B cell (primary cell): ENCODE data around the gene FFAR2. TPM values are rescaled to one million over a fixed set of nuclear protein-coding genes. Genes with fewer than 3 reads are reported as not detected.

Source experiments
- ATAC-seq: fragments of 200-7000 bp; cut with Tn5 transposase; one replicate; pipeline ENCODE4 v1.10.0; 2021; ENCODE audit warnings: low read depth, mild to moderate bottlenecking, moderate number of reproducible peaks, moderate library complexity
- CTCF ChIA-PET: fragments of 350-600 bp; sonication (Branson Sonifier 250); formaldehyde crosslinking; loops from one replicate; lab custom pipeline; 2021; ENCODE audit warnings: antibody characterized with exemption, inconsistent platforms; lab: Charles Lee
- POLR2A ChIA-PET: fragments of 350-600 bp; sonication (Branson Sonifier 250); formaldehyde crosslinking; loops from one replicate; lab custom pipeline; 2021; ENCODE audit warnings: antibody characterized with exemption; lab: Charles Lee
- DNase-seq: peaks from one replicate; pipeline ENCODE4 v3.0.0; 2013
- H2AFZ ChIP-seq: 2 replicates; pipeline ENCODE4 v1.6.1; 2012; ENCODE audit warnings: mild to moderate bottlenecking, low read depth, low read length; ENCODE audit not compliant: insufficient read depth, poor library complexity, severe bottlenecking
- H3K27ac ChIP-seq, 2 donors: 1 replicate in 1 of 2; 2 replicates in 1 of 2; pipeline ENCODE4 v1.5.1; 2012 to 2013; ENCODE audit warnings: low read length in 2 of 2, mild to moderate bottlenecking in 2 of 2, moderate library complexity in 1 of 2
- H3K27me3 ChIP-seq, 4 experiments: fragments of 200-600 bp in 1 of 4; sonication (generic) in 1 of 4; replicated peaks in 1 of 4; 1 replicate in 2 of 4; 2 replicates in 2 of 4; pipeline versions ENCODE4 v1.6.1 to v1.7.0; 2013 to 2016; ENCODE audit warnings: low read length in 3 of 4, mild to moderate bottlenecking in 2 of 4, mixed read lengths in 1 of 4, moderate library complexity in 1 of 4; ENCODE audit not compliant: insufficient read depth in 4 of 4, control insufficient read depth in 3 of 4; ENCODE audit errors: control extremely low read depth in 1 of 4
- H3K36me3 ChIP-seq, 2 experiments: replicated peaks in 1 of 2; 1 replicate in 1 of 2; 2 replicates in 1 of 2; pipeline versions ENCODE4 v1.6.1 to v1.7.1; 2013; ENCODE audit warnings: low read length in 1 of 2; ENCODE audit not compliant: insufficient read depth in 2 of 2, control insufficient read depth in 1 of 2; ENCODE audit errors: control extremely low read depth in 1 of 2, extremely low read depth in 1 of 2
- H3K4me1 ChIP-seq, 2 donors: fragments of 200-600 bp in 1 of 2; sonication (generic) in 1 of 2; 1 replicate in 1 of 2; 2 replicates in 1 of 2; pipeline versions ENCODE4 v1.5.1 to v1.6.1; 2013 to 2017; ENCODE audit warnings: low read length in 2 of 2; ENCODE audit not compliant: control insufficient read depth in 2 of 2, insufficient read depth in 2 of 2
- H3K4me2 ChIP-seq: replicated peaks from 2 replicates; pipeline ENCODE3; 2012; ENCODE audit warnings: mild to moderate bottlenecking, low read depth, low read length; ENCODE audit not compliant: poor library complexity, severe bottlenecking
- H3K4me3 ChIP-seq, 5 experiments: fragments of 200-600 bp in 1 of 5; sonication (generic) in 1 of 5; 1 replicate in 3 of 5; 2 replicates in 2 of 5; pipeline versions ENCODE4 v1.5.1 to v1.7.0; 2011 to 2016; ENCODE audit warnings: low read length in 4 of 5, mild to moderate bottlenecking in 4 of 5, low read depth in 2 of 5, control low read depth in 1 of 5, moderate library complexity in 1 of 5; ENCODE audit not compliant: insufficient read depth in 1 of 5; ENCODE audit errors: control extremely low read depth in 1 of 5, extremely low read depth in 1 of 5
- H3K79me2 ChIP-seq: fragments of 200-600 bp; sonication (generic); one replicate; pipeline ENCODE4 v1.6.0; 2016; ENCODE audit warnings: low read length; ENCODE audit not compliant: control insufficient read depth, insufficient read depth
- H3K9ac ChIP-seq: fragments of 200-600 bp; sonication (generic); 2 replicates; pipeline ENCODE4 v1.6.1; 2017; ENCODE audit warnings: mild to moderate bottlenecking, low read length, moderate library complexity
- H3K9me3 ChIP-seq, 3 donors: one replicate each; pipeline versions ENCODE4 v1.6.1 to v1.7.1; 2013; ENCODE audit warnings: low read length in 2 of 3; ENCODE audit not compliant: control insufficient read depth in 2 of 3, insufficient read depth in 1 of 3; ENCODE audit errors: control extremely low read depth in 1 of 3
- H4K20me1 ChIP-seq: 2 replicates; pipeline ENCODE4 v1.6.0; 2012; ENCODE audit warnings: mild to moderate bottlenecking, low read length; ENCODE audit not compliant: insufficient read depth, control insufficient read depth, poor library complexity, severe bottlenecking
- H3K27ac Mint-ChIP-seq: one replicate; pipeline ENCODE4 v1.8.0; 2021; ENCODE audit warnings: mixed read lengths
- H3K27me3 Mint-ChIP-seq: one replicate; pipeline ENCODE4 v1.8.0; 2021; ENCODE audit warnings: mixed read lengths
- H3K4me1 Mint-ChIP-seq: one replicate; pipeline ENCODE4 v1.8.0; 2021; ENCODE audit warnings: mixed read lengths
- H3K4me3 Mint-ChIP-seq: one replicate; pipeline ENCODE4 v1.8.0; 2021; ENCODE audit warnings: mixed read lengths
- H3K9me3 Mint-ChIP-seq: one replicate; pipeline ENCODE4 v1.8.0; 2022; ENCODE audit warnings: mixed read lengths; ENCODE audit not compliant: insufficient read depth
- EZH2 ChIP-seq: IDR thresholded peaks from 2 replicates; pipeline ENCODE4 v1.6.1; 2012; ENCODE audit warnings: borderline replicate concordance, low read depth, mild to moderate bottlenecking, moderate library complexity, low read length; ENCODE audit not compliant: insufficient read depth, poor library complexity, severe bottlenecking
- WGBS: methylation state at CpG from one replicate; pipeline ENCODE4 v1.1.5; 2013; ENCODE audit warnings: missing lambda C conversion rate; ENCODE audit not compliant: insufficient coverage; 5-methylcytosine and 5-hydroxymethylcytosine counted together
- intact Hi-C: fragments of 100-400 bp; cut with micrococcal nuclease; formaldehyde crosslinking; loops from one replicate; pipeline ENCODE4 v1.10.0; 2022
- polyA plus RNA-seq: library from polyadenylated mRNA; depleted of rRNA; stranded (reverse); fragments of >200 nt; gene quantifications from 2 replicates; pipeline ENCODE4 v1.2.3, GENCODE V29; 2012
- total RNA-seq, 2 donors: library from RNA; stranded (reverse); fragments of 120-200 nt in 1 of 2; gene quantifications; 1 replicate in 1 of 2; 2 replicates in 1 of 2; pipeline versions ENCODE4 v1.2.3 to v1.2.4, GENCODE V29; 2013 to 2022
- TF ChIP-seq, protein P1 (sequence below): fragments of 200-600 bp; IDR thresholded peaks from one replicate; pipeline ENCODE4 v1.8.0; 2022; ENCODE audit warnings: antibody characterized with exemption, mild to moderate bottlenecking

The FFAR2 gene
- total and polyA plus RNA-seq, 2 donors (not counting 1 experiment from before 2014, with no cell fraction given) = 0.31 TPM; not detected in 1

DNA sequence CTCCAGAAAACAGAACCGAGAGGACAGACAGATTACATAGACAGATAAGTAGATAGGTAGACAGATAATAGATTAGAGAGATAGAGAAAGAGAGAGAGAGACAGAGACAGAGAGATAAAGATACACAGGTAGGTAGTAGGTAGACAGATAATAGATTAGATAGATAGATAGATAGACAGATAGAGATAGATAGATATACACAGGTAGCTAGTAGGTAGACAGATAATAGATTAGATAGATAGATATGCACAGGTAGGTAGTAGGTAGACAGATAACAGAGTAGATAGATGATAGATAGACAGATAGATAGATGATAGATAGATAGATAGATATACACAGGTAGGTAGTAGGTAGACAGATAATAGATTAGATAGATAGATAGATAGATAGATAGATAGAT is 10.1 kb downstream of the FFAR2 start:
- Histone ChIP-seq H3K4me3 (peak overlapping the region in 1 of 5 experiments; percentile 42), H3K4me1 (peaks cover 71 to 77% of the 10 kb centered on the region in 2 donors), H3K36me3 (no peaks in the 10 kb centered on the region), H3K9ac (no peak overlapping the region), H3K27me3 (no peaks in the 10 kb centered on the region), H3K27ac (no peak overlapping the region), H3K4me2 (peak overlapping the region; percentile 85), H4K20me1 (no peaks in the 10 kb centered on the region), H3K9me3 (no peaks in the 10 kb centered on the region), H2AFZ (no peak overlapping the region), H3K79me2 (no peaks in the 10 kb centered on the region)
- POLR2A ChIA-PET = no interaction called here
- H3K4me3 Mint-ChIP-seq = no peak overlapping the region
- H3K4me1 Mint-ChIP-seq = peaks cover 69% of the 10 kb centered on the region
- DNase-seq = no peak
- TF ChIP-seq, protein P1, sequence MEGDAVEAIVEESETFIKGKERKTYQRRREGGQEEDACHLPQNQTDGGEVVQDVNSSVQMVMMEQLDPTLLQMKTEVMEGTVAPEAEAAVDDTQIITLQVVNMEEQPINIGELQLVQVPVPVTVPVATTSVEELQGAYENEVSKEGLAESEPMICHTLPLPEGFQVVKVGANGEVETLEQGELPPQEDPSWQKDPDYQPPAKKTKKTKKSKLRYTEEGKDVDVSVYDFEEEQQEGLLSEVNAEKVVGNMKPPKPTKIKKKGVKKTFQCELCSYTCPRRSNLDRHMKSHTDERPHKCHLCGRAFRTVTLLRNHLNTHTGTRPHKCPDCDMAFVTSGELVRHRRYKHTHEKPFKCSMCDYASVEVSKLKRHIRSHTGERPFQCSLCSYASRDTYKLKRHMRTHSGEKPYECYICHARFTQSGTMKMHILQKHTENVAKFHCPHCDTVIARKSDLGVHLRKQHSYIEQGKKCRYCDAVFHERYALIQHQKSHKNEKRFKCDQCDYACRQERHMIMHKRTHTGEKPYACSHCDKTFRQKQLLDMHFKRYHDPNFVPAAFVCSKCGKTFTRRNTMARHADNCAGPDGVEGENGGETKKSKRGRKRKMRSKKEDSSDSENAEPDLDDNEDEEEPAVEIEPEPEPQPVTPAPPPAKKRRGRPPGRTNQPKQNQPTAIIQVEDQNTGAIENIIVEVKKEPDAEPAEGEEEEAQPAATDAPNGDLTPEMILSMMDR = no peak
- TF ChIP-seq EZH2 = no peak
- no peak for ATAC-seq
- intact Hi-C loops = no loop called here
- no peak overlapping the region for H3K27ac Mint-ChIP-seq
- 83% methylated on average over 1 of the region's 1 CpG for WGBS
- CTCF ChIA-PET = interaction anchor here (0.8 to 3.4 kb wide), 5 partner anchors 9 to 259 kb away, joined by 3 to 20 read pairs (median 4); no protein-coding TSS in a partner anchor
- no peaks in the 10 kb centered on the region for H3K27me3 Mint-ChIP-seq
- H3K9me3 Mint-ChIP-seq = no peaks in the 10 kb centered on the region

DNA sequence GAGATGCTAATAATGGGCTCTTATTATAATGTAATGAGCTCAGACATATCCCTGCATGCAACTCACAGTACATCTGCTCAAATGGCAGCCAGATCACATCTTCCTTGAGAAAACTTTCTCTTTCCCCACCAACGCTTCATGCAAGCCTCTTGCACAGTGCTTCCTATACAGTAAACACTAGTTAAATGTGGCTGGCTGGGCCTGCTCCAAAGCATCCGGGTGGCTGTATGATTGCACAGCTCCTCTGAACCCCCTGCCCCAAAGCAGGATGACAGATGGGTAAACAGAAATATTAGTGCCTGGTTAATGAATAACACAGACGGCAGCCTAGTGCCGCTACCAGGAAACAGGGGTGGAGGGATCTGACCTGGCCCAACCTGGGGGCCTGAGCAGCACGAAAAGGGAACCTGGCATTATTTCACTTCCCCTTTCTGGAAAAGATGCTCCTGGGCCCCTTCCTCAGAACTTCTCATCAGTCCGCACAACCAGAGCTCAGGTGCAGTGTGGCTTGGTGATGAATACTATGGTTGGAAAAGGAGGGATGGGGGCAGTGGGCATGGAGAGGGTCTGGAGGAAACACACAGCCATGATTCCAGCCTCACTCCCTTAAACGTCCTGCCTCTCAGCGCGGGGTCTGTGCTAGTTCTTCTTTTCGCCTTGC is 10.8 kb downstream of the FFAR2 start:
- H3K4me3 ChIP-seq = peak overlapping the region in 4 of 5 experiments; percentile 7 to 42 (median 15)
- intact Hi-C loops = no loop called here

More for the DNA sequence above, 10.8 kb downstream of the FFAR2 start:
- no peaks in the 10 kb centered on the region for H3K79me2 ChIP-seq
- POLR2A ChIA-PET = interaction anchor here (1.3 to 1.7 kb wide), 2 partner anchors 36 to 112 kb away, joined by 3 to 6 read pairs; partner anchors contain the start of gene FFAR1
- no peaks in the 10 kb centered on the region for H3K9me3 Mint-ChIP-seq
- H3K4me1 ChIP-seq = peaks cover 78 to 84% of the 10 kb centered on the region in 2 donors
- H4K20me1 ChIP-seq = no peaks in the 10 kb centered on the region
- CTCF ChIA-PET = interaction anchor here (0.8 to 3.4 kb wide), 8 partner anchors 10 to 260 kb away, joined by 3 to 20 read pairs (median 5); no protein-coding TSS in a partner anchor
- H3K4me2 ChIP-seq = peak overlapping the region; percentile 85
- H3K9me3 ChIP-seq = no peaks in the 10 kb centered on the region
- H3K27ac ChIP-seq = no peak overlapping the region
- no peaks in the 10 kb centered on the region for H3K27me3 ChIP-seq
- DNase-seq (peak; percentile 87), ATAC-seq (peak; percentile 67)
- peak overlapping the region; percentile 47 for H3K9ac ChIP-seq
- H3K27ac Mint-ChIP-seq = peak overlapping the region; percentile 74
- H3K4me1 Mint-ChIP-seq = peaks cover 76% of the 10 kb centered on the region
- 3% methylated on average over 5 of the region's 10 CpGs for WGBS
- no peaks in the 10 kb centered on the region for H3K27me3 Mint-ChIP-seq
- TF ChIP-seq EZH2 = no peak
- TF ChIP-seq, protein P1 = no peak
- H3K4me3 Mint-ChIP-seq = peak overlapping the region; percentile 69
- H3K36me3 ChIP-seq = no peaks in the 10 kb centered on the region
- H2AFZ ChIP-seq = no peak overlapping the region
